GM18873 (cell line): ENCODE measurements around the gene TMEM45B.
"Not testable (repeated sequence)": the region's sequence is repeated elsewhere in the genome, so short reads cannot be mapped to it uniquely, and the experiment has no call there.

Experiments used
- ATAC-seq: cut with Tn5 transposase; IDR thresholded peaks from one replicate; pipeline ENCODE4 v1.9.1; 2021; ENCODE audit warnings: mild to moderate bottlenecking, moderate library complexity, moderate number of reproducible peaks; ENCODE audit not compliant: unreplicated experiment, low FRiP score

Gene TMEM45B

GRCh38 chr11:129815596-129816461, at the start of gene TMEM45B:
Gene TMEM45B (plus strand): TSS chr11:129815848. CDS start chr11:129852483, 36,635 bp downstream.
- ATAC-seq: no peak

DNA sequence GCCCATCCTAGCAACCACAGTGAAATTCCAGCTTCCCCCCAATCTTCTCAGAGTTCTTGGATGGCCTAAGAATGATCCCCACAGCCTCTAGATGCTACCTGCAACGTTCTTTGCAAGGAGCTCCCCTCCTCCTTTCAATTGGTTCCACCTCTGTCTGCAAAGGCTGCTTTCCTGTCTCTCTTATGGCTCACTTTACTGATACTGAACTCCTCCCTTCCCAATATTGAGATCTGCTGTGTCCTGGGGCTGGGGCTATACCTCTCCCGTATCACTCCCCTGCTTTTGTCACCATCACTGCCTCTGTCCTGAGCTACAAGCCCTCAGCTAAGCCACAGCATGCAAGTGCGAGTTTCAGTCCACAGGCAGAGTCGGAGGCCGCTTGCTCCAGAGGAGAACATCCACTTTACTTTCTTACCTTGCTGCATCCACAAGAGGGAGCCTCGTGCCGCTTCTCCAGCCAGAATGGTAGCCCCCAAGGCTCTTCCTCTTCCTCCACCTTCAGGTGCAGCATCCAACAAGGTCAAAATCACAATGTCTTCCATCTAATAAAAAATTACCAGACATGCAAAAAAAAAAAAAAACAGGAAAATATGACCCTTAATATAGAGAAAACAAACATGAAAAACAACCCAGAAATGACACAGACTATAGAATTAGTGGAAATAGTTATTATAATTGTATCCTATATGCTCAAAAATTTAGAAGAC, 48.6 kb upstream of the TMEM45B start:
- no peak for ATAC-seq

GRCh38 chr11:129767827-129768226, 47.8 kb upstream of the TMEM45B start:
- ATAC-seq: no peak

DNA sequence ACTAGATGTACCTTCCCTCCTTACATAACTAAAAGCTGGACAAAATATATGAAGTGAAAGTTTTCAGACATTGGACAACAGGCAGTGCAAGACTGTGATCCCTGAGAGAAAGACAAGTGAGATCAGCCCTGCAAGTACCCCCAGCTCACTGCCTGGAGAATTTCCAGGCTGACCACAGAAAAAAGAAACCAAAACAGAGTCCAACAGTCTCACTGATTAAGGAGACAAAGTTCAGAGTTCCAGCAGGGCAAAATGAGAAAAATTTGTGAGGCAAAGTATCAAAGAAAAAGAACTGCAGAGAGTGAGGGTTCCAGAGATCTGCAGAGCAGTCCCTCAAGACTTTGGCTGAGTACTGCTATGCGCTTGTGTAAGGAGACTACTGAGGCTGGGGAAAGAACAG, 47.3 kb upstream of the TMEM45B start:
- ATAC-seq: no peak

DNA sequence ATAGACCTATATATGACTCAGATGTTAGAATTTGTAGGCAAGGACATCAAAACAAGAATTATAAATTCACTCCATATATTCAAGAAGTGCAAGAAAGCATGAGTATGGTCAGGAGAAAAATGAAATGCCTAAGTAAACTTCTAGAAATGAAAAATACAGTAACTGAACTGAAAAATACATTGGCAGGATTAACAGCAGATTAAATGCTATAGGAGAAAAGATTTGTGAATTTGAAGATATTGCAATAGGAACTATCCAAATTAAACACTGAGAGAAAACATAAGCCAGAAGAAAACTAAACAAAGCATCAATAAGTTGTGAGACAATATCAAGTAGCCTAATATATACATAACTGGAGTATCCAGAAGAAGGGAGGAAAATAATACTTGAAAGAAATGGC, 46.6 kb upstream of the TMEM45B start:
- no peak for ATAC-seq

DNA sequence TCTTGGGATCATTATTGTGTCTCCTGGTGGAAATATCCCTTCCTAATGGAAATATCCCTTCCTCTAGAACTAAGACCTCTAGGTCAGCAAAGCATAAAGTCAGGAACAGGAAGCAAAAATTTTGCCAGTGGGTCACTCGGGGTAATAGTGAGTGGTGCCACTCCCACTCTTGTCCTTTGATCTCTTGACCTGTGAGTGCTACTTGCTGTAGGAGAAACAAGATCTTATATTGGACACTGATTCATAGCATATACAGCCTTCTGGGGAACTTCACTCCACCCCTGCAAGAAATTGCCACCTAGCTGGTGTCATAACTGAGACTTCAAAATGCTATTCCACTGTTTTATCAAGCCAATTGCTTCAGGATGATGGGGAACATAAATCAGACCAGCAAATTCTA, 44.7 kb upstream of the TMEM45B start:
- ATAC-seq: no peak

- ATAC-seq: not testable (repeated sequence)
Observed at GRCh38 chr11:129771456-129771855, 44.2 kb upstream of the TMEM45B start.

- no peak for ATAC-seq
Observed at GRCh38 chr11:129778877-129779276, 36.8 kb upstream of the TMEM45B start.

GRCh38 chr11:129779342-129779741, 36.3 kb upstream of the TMEM45B start:
- ATAC-seq: no peak

DNA sequence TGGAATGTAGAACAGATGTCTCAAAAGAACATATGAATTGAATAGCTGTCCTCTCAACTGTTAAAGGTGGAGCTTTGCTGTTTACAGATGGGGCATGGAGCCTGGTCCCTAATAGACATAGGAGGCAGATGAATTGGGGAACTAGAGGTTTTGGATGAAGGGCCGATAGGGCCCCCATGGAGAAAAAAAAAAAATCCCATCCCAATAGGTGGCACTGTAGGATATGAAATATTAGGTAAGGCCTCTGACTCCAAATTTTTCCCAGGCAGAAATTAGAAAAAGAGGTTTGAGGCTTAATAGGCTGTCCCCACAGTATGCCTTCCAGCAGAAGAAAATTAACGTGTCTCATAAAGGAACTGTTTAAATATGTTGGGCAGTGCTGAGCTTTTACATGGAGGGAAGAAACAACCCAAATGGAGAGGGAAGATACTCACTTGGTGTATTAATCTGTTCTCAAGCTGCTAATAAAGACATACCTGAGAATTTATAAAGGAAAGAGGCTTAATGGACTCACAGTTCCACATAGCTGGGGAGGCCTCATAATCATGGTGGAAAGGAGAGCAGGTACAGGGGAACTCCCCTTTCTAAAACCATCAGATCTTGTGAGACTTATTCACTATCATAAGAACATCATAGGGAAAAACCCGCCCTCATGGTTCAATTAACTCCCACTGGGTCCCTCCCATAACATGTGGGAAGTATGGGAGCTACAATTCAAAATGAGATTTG, 30.1 kb upstream of the TMEM45B start:
- ATAC-seq: no peak

DNA sequence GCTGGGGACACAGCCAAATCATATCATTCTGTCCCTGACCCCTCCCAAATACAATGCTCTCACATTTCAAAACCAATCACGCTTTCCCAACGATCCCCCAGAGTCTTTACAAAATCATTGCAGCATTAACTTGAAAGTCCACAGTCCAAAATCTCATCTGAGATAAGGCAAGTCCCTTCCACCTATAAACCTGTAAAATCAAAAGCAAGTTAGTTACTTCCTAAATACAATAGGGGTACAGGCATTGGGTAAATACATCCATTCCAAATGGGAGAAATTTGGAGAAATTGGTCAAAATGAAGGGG, 29.6 kb upstream of the TMEM45B start:
- ATAC-seq: not testable (repeated sequence)

DNA sequence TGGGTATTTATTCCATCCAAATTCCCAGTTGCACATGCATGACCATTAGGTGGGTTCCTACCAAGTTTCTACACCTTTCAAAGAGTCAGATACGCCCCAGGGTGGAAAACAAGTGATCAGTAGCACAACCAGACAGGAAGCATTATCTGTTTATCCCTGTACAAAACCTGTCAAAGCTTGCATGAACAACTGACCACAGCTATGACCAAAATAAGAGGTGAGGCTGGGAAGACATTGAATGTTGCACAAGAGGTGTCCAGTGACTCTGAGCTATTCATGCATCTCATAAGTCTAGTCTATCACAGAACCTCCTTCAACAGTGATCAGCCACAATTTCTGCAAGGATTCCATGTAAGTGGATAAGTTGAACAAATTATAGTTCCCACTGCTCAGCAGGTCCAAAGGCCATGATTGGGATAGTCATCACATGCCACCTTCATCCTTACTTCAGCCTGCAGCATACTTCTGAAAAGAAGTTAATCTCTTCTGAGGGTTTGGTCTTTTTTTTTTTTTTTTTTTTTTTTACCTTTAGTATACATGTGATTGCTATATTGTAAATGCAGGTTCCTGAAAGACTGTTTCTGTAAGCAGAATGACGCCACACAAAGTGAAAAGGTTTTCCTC, 28.0 kb upstream of the TMEM45B start:
- no peak for ATAC-seq

GRCh38 chr11:129788278-129788677, 27.4 kb upstream of the TMEM45B start:
- no peak for ATAC-seq

DNA sequence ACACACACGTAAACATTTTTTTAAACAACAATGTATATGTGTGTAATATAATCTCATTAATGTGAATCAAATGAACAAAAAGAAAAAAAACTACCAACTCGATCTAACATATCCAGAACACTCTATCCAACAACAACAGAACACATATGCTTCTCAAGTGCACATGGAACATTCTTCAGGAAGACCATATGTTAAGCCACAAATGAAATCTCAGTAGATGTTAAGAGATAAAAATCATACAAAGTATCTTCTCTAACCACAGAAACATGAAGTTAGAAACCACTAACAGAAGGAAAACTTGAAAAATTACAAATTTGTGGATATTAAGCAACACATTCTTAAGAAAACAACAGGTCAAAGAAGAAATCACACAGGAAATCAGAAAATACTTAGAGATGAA, 25.5 kb upstream of the TMEM45B start:
- ATAC-seq: no peak

DNA sequence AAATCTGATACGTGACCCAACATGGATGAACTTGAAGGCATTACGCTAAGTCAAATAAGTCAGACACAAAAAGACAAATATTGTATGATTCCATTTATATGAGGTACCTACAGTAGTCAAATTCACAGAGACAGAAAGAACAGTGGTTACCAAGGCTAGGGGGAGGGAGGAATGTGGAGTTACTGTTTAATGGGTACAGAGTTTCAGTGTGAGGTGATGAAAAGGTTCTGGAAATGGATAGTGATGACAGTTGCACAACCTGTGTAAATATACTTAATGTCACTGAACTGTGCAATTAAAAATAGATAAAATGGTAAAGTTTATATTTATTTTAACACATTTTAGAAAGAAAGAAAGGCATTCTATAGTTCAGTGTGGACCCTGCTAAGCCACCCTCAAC, 24.1 kb upstream of the TMEM45B start:
- ATAC-seq: no peak

DNA sequence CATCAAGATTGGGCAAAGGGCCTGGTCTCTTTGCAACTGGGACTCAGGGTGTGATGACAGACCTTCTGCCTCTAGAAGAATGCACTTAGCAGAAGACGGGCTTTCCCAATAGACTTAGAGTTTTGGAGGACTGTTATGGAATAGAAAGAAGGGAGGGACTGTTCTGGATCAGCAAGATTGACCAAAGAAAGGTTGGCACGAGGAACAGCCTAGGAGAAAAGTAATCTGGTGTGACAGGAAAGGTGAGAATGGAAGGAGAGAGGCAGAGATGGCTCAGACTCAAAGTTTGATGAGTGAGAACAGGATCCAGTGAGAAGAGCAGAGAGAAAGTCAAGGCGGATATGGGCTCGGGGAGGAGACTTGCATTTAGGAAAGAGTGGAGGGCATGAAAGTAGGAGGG, 23.0 kb upstream of the TMEM45B start:
- ATAC-seq: no peak

GRCh38 chr11:129795089-129795488, 20.6 kb upstream of the TMEM45B start:
- ATAC-seq: no peak

GRCh38 chr11:129798212-129798611, 17.4 kb upstream of the TMEM45B start:
- no peak for ATAC-seq

DNA sequence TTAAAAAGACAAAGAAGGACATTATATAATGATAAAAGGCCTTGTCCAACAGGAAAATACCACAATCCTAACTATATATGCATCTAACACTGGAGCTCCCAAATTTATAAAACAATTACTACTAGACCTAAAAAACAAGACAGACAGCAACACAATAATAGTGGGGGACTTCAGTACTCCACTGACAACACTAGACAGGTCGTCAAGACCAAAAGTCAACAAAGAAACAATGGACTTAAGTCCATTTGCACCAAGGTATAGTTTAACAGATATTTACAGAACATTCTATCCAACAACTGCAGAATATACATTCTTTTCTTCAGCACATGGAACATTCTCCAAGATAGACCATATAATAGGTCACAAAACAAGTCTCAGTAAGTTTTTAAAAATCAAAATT, 15.5 kb upstream of the TMEM45B start:
- ATAC-seq: not testable (repeated sequence)

DNA sequence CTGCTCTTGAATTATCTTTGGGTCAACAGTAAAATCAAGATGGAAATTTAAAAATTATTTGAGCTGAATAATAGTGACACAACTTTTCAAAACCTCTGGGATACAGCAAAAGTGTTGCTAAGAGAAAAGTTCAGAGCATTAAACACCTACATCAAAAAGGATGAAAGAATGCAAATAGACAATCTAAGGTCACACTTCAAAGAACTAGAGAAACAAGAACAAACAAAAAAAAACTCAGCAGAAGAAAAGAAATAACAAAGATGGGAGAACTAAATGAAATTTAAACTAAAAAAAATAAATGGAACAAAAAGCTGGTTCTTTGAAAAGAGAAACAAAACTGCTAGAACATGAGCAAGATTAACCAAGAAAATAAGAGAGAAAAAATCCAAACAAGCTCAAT, 15.0 kb upstream of the TMEM45B start:
- ATAC-seq: no peak

DNA sequence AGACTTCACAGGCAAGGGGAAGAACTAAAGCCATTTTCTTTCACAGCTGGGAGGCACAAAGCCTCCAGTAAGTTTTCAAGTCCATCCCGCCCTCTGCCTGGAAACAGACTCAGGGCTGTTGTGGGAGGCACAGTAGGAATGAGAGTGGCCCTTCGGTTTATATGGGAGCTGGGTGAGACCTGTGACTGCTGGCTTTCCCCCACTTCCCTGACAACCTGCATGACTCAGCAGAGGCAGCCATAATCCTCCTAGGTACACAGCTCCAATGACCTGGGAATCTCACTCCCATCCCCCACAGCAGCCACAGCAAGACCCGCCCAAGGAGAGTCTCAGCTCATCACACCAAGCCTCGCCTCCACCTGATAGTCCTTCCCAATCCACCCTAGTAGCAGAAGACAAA, 12.1 kb upstream of the TMEM45B start:
- ATAC-seq: no peak
